ENCODE results near the gene GLIPR1L2.
A peak's percentile ranks its signal among the peaks of the same experiment; 100 is the strongest.
"Not testable (repeated sequence)": the region's sequence is repeated elsewhere in the genome, so short reads cannot be mapped to it uniquely, and the experiment has no call there.

GLIPR1L2 gene

DNA sequence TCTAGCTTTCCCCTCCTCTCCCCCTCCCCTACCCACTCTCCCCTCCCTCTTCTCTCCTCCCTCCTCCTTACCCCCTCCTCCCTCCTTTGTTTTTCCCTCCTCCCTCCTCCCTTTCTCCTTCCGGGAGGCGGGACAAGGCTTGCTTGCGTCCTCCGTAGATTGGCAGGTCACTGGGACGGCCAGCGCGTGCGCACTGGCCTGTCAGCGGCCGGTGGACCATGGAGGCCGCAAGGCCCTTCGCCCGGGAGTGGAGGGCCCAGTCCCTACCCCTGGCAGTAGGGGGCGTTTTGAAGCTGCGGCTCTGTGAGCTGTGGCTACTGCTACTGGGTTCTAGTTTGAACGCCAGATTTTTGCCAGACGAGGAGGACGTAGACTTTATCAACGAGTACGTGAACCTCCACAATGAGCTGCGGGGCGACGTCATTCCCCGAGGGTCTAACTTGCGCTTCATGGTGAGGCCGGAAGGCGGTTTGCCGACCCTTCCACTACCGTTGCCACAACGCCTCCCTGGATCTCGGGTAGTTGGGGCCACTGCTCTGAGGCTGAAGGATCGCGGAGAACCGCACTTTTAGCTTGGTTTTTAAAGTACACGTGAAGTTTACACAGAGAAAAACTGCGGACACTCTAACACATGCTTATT lies at the start of gene GLIPR1L2:
Gene GLIPR1L2 (plus strand): TSS at position 191 of the 640 bp plus-strand sequence. CDS start 28 bp downstream, at position 219.
- DNase-seq = peak; percentile 89 to 93

DNA sequence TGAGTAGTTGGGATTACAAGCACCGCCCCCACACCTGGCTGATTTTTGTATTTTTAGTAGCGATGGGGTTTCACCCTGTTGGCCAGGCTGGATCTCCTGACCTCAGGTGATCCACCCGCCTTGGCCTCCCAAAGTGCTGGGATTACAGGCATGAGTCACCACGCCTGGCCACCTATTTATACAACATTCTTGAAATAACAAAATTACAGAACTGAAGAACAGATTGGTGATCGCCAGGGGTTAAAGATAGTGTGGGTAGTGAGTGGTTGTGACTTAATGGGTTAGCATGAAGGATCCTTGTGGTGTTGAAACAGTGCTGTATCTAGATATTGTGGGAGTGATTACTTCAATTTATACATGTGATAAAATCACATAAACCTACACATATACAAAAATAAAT lies 49.0 kb upstream of the GLIPR1L2 start:
- no peak for DNase-seq

DNA sequence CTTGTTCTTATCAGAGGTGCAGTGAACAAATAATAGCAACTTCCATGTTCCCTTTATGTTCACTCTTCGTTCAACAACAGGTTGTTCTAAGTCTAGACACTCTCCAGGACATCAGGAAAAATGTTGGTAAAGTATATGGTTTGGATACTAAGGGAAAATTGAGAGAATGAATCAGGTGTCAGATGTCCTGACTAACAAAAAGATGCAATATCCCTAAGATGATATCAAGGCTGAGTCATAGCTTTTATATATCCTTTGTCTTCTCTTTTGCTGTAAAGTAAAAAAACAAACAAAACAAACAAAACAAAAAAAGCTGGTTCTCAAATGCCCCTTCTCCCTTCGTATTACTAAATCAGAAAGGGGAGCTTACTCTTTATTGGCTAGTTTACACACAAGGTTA lies 45.4 kb upstream of the GLIPR1L2 start:
- DNase-seq = no peak

DNA sequence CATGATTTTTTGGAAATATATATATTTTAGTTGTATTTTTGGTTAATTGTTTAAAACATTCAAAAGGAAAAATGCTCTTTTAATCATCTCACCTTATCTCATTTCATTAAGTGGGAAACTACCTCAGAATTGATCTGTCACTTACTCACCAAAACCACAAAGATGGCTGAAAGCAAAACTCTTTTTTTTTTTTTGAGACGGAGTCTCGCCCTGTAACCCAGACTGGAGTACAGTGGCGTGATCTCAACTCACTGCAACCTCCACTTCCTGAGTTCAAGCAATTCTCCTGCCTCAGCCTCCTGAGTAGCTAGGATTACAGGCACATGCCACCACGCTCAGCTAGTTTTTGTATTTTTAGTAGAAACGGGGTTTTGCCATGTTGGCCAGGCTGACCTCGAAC lies 44.7 kb upstream of the GLIPR1L2 start:
- not testable (repeated sequence) for DNase-seq

DNA sequence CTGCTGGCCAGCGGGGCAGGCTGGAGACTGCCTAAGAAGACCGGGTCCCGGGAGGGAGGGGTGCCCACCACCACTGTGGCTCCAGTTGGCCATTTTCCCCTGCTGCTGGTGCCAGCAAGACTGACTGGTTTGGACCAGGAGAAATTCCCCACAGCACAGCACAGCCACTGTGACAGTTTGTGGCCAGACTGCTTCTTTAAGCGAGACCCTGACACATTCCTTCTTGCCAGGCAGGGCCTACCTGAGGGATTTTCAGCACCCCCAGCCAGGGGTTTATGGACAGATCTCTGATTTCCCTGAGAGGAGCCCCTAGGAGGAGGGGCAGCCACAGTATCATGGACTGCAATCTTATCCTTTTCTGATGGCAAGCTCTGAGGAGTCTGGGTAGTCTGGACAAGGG lies 40.9 kb upstream of the GLIPR1L2 start:
- no peak for DNase-seq

DNA sequence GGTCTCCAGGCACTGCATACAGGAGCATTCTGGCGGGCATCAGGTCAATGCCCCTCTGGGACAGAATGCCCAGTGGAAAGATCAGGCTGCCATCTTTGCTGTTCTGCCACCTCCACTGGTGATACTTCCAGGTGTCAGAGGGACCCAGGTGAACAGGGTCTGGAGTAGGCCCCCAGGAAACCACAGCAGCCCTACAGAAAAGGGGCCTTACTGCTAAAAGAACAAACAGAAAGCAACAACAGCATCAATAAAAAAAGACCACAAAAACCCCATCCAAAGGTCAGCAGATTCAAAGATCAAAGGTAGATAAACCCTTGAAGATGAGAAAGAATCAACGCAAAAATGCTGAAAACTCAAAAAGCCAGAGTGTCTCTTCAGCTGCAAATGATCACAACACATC lies 40.5 kb upstream of the GLIPR1L2 start:
- DNase-seq = no peak

DNA sequence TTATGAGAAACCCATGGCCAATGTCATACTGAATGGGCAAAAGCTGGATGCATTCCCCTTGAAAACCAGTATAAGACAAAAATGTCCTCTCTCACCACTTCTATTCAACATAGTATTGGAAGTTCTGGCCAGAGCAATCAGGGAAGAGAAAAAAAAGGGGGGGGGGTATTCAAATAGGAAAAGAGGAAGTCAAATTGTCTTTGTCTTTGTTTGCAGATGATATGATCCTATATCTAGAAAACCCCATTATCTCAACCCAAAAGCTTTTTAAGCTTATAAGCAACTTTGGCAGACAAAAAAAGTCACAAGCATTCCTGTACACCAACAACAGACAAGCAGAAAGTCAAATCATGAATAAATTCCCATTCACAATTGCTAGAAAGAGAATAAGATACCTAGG lies 36.9 kb upstream of the GLIPR1L2 start:
- no peak for DNase-seq

DNA sequence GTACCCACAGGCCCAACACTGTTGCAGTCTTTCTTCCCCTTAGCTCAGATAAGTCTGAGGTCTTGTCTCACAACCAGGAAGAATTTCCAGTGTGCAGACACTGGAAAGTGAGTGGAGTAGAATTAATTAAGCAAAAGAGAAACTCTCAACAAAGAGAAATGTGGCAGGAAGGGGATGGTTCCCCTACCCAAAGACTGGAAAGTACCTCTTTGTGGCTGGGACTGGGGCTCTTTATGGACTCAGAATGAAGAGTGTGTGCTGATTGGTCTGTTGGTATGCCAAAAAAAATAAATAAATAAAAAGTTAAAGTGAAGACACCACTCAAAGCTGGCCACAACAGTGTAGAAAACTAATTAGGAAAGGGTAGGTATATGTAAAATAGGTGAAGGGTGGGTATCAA lies 30.0 kb upstream of the GLIPR1L2 start:
- DNase-seq = no peak

DNA sequence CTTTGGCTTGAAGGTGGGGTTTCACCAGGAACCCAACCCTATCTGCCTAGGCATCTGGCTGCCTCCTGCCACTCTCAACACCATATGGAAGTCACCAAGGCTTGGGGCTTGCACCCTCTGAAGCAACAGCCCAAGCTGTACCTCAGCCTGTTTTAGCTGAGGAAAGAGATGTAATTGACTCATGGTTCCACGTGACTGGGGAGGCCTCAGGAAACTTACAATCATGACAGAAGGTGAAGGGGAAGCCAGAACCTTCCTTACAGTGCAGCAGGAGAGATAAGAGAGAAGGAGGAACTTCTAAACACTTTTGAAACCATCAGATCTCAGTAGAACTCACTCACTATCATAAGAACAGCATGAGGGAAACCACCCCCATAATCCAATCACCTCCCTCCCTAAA lies 29.5 kb upstream of the GLIPR1L2 start:
- no peak for DNase-seq

DNA sequence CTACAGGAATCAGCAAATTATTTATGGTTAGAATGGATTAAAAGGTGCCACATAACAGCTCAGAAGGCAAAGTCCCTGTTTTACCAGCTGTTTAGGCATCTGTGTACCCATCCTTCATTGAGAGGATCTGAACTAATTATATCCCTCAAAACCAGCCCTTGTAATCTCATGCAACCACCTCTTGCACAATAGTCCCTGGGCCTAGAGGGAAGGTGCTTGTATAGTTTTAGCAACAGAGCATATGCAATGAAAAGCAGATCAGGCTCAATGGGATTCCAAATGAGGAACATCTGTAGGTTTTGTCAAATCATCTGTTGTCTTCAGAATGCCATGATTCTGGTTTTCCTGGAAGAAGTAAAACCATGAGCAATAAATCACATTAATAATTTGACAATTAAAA lies 26.0 kb upstream of the GLIPR1L2 start:
- DNase-seq = peak; percentile 75 to 79

DNA sequence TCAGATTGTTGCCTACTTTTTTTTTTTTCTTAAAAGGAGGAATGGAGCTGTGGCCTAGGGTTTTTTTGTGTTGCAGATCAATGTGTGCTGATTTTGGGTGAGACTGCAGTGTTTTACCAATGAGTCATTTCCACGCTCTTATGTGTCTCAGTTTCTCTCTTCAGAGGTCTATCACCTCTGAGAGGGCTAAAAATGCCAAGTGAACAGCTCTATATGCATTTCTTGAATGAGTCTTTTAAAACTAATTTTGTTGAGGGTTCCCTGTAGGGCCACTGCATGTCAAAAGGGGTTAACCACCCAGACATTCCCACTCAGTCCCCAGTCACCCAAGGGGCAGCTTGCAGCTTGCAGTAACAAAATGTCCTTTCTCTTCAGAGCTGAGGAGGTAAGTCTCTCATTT lies 24.3 kb upstream of the GLIPR1L2 start:
- DNase-seq = no peak

DNA sequence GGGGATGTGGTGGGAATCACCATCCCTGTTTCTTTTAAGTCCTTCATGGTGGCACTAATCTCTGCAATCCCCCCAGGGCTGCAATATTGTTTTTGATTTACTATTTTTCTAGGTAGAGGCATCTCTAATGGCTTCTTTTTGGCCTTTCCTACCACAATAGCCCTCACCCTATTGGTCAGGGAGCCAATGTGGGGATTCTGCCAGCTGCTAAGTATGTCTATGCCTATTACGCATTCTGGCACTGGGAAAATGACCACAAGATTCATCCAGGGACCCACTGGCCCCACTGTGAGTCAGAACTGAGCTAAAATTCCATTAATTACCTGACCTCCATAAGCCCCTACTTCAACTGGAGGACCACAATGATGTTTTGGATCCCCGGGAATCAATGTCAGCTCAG lies 15.9 kb upstream of the GLIPR1L2 start:
- DNase-seq = no peak

DNA sequence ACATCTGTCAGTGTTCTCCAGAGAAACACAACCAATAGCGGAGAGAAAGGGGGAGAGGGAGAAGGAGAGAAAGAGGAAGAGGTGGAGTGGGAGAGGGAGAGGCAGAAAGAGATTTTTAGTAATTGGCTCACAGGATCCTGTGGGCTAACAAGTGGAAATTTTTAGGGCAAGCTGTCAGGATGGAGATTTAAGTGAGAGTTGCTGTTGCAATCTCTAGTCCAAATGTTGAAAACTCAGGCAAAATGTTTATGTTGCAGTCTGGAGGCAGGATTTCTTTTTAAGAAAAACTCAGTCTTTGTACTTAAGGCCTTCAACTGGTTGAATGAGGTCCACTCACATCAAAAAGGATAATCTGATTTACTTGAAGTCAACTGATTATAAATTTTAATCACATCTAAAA lies 12.5 kb upstream of the GLIPR1L2 start:
- DNase-seq = no peak

DNA sequence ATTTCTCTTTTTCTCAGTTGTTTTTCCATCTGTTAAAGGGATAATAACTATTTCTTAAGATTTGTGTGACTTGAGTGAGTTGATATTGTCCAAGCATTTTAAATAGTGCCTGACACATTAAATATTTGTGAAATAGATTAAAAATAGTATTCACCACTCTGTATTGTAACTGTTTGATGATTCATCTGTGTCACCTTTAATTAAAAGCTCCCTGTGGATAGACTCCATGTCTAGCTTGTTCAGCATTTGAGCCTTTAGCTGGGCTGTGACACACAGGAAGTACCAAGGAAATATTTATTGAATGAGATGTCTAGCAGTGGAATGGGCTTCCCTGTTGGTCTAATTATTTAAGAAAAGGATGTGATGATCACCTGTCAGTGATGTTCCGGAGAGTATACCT lies 1.8 kb upstream of the GLIPR1L2 start:
- no peak for DNase-seq

DNA sequence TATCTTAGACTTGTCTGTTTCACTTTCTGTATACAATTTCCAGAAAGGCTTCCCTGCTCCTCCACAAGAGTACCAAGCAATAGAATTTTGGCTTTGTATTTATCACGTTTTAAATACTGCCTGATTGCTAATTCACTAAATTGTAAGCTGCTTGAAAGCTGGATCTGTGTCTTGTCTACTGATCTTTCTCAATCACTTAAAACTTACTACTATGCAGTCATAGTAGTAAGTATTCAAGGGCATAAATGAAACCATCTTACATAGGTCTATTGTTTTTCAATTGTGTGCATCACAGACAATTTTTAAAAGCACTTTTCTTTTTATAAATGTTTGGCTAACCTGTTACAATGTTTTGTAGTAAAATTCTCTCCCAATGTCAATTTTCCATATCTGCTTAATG lies 1.2 kb upstream of the GLIPR1L2 start:
- DNase-seq = peak in 1 of 2 experiments; percentile 9

DNA sequence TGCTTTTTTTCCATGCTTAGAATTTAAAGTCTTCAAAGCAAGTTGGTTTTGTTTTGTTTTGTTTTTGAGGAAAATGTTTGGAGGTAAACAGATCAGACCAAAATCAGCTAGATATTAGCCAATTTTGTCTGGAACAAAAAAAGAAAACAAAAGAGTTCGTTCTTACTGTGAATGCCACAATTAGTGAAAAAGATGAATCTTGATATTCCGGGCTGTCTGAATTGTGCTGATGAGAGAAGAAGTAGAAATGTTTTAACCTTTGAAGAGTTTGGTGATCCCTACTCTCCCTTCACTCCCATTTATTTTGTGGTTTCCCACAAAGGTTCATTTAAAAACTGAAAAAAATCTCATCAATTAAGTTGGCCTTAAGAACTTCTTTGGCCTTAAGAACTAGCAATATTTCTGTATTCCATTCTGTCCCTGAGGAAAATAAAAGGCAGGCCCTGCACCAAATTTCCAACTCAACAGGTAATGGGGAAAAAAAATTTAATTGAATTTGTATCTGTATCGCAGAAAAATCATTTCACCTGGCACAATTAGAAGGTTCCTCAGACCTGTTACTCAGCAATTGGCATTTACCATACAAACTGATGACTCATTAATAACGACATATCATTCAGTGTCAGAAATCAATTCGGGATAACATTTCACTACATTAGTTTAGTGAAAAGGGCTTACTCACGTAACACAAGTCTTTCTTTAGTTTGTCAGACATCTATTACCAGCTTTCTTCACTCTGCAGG lies 562 bp upstream of the GLIPR1L2 start:
- DNase-seq = peak in 1 of 2 experiments; percentile 75

DNA sequence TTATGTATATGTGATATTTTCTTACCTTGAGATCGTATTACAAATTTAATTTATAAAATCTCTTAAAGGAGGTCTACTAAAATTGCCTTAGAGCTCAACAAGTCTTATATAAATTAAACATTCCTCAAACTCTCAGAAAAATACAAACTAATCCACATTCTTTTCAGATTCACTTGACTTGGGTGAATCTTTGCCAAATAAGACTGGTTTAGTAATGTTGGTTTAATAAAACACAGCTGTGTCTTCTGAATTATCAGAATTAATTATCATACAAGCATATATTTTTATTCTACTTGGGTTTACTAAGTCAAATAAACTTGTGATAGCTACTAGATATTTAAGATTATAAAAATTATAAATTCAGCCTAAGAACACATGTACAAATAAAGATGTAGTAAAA lies 13.3 kb downstream of the GLIPR1L2 start:
- no peak for DNase-seq

DNA sequence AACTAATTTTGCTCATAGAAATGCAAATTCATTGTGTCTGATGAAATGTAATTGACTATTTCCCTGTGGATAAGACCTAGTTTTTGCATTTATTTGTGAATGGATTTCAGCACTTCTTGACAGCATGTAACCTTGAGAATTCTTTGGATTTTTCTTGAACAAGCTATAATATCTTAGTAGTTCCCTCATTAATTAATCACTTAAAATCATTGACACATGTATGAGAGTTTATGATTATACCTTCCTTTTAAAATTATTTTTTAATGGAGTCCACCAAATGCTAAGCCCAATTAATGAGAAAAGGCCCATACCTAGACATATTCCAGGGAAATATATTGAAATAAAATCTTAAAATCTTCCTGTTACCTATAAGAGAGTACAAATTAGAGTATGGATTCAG lies 16.8 kb downstream of the GLIPR1L2 start:
- DNase-seq = no peak

DNA sequence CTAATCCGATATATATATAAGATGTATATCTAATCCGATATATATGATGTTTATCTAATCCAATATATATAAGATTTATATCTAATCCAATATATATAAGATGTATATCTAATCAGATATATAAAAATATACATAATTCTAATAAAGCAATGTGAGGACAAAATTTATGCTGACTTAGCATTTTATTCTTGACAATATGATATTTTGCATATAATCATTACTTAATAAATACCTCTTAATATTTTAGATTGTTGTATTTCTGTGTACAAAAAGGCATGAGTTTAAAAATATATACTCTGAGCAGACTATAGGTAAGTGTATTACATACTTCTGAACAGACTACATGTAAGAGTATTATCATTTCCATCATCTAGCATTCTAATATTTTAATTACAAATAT lies 18.9 kb downstream of the GLIPR1L2 start:
- no peak for DNase-seq

DNA sequence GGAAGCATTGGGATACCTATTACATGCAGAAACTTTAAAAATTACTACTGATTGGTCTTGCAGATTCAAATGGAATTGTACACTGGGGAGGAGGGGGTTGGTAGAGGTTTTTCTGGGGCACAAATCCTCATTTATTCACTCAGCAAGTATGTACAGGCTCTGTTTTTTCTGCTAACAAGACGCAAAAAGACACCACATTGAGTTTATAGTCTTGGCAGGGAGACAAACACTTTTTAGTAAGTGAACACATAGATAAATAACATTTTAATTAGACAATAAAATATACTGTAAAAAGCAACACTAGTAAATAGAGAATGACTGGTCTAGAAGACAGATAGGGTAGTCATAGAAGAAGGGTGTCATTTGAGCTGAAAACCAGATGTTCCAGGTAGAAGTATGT lies 23.8 kb downstream of the GLIPR1L2 start:
- no peak for DNase-seq

DNA sequence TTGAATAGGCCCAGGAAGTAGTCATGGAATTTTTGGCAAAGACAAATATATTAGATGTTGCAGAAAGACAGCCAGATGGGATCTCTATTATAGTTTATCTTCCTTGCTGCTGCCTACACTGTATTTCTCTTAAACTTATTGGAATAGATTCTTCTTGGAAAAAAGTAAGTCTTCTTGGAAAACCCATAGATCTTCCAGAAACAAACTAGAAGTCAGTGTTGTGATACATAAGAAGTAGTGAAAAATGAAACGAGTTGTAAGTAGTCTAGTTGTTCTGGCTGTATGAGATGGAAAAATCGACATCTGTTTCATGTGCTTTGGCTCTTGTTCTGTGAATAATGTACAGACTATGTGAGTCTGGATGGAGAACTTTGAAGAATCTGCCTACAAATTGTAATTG lies 29.0 kb downstream of the GLIPR1L2 start:
- no peak for DNase-seq

DNA sequence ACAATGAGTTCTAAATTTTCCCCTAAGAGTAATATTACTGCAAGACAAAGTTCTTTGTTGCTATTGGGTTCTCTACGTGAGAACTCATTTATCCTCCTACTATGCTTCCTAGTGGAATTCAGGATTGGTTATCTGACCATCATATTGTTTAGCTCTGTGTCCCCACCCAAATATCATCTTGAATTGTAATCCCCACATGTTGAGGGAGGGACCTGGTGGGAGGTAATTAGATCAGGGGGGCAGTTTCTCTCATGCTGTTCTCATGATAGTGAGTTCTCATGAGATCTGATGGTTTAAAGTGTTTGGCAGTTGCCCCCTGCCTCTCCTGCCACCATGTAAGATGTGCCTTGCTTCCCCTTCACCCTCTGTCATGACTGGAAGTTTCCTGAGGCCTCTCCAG lies 36.6 kb downstream of the GLIPR1L2 start:
- DNase-seq = no peak

DNA sequence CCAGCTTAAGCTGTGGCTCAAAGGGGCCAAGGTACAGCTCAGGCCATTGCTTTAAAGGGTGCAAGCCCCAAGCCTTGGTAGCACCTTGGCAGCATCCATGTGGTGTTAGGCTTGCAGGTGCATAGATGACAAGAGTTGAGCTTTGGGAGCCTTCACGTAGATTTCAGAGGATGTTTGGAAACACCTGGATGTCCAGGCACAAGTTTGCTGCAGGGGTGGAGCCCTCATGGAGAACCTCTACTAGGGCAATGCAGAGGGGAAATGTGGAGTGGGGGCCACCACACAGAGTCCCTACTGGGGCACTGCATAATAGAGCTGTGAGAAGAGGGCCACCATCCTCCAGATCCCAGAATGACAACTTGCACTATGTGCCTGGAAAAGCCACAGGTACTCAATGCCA lies 37.9 kb downstream of the GLIPR1L2 start:
- no peak for DNase-seq

DNA sequence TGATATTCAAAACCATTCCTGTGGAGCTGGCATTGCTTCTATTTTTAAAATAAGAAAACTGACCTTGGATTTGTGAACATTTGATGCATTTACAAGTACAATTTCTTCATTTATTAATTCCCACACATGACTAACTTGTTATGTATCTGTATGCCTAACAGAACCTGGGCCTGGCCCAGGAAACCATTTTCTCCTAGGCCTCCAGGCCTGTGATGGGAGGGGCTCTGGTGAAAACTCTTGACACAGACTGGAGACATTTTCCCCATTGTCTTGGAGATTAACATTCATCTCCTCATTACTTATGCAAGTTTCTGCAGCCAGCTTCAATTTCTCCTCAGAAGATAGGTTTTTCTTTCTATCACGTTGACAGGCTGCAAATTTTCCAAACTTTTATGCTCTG lies 42.0 kb downstream of the GLIPR1L2 start:
- no peak for DNase-seq

DNA sequence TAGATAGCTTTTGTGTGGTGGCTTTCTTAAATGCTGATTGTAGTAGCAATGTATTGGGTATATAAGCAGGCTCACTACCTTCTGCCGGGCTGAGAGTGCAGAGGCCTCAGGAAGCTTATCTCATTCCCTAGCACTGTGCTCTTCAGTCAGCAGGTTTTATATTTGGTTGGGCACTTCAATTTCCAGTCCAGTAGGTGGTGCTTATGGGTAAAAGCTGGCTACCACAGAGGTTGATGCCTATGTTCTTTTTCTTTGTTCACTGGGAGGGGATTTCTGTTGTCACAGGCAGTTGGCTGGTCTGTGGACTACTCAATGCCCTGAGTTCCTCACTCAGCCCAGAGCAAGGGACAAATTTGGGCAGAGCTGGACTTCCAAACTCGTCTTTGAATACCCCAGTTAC lies 46.7 kb downstream of the GLIPR1L2 start:
- DNase-seq = peak; percentile 17 to 41

Measured in AML-193 (cell line).